GM21526 (cell line): ENCODE data around the gene UBE2F.
"Not testable (repeated sequence)": the region's sequence is repeated elsewhere in the genome, so short reads cannot be mapped to it uniquely, and the experiment has no call there.

Experiments
- ATAC-seq: cut with Tn5 transposase; IDR thresholded peaks from one replicate; pipeline ENCODE4 v1.9.1; 2021; ENCODE audit warnings: moderate library complexity; ENCODE audit not compliant: unreplicated experiment, low FRiP score

UBE2F gene

GRCh38 chr2:237943395-237944094 is 23.3 kb upstream of the UBE2F start:
- no peak for ATAC-seq

DNA sequence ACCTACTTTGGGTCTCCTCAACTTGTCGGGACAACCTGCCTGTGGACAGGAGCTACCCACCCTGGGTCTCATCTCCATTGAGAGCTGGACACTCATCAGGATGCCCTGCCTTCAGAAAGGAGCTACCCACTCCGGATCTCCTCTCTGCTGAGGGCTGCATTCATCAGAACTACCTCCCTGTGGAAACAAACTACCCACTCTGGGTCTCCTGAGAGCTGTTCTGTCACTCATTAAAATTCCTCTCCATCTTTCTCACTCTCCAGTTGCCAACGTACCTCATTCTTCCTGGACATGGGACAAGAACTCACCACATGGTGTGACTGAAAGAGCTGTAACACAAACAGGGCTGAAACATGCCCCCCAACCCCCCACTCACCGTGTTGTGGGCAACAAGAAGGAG is 22.5 kb upstream of the UBE2F start:
- ATAC-seq = no peak

GRCh38 chr2:237946423-237946822 is 20.4 kb upstream of the UBE2F start:
- ATAC-seq = no peak

DNA sequence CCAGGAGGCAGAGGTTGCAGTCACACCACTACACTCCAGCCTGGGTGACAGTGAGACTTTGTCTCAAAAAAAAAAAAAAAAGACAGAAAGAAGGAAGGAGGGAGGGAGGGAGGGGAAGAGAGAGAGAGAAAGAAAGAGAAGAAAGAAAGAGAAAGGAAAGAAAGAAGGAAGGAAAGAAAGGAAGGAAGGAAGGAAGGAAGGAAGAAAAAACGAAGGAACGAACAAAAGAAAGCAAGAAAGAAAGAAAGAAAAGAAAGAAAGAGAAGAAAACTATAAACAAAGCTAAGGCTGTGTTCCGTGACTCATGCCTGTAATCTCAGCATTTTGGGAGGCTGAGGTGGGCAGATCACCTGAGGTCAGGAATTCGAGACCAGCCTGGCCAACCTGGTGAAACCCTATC is 15.5 kb upstream of the UBE2F start:
- not testable (repeated sequence) for ATAC-seq

DNA sequence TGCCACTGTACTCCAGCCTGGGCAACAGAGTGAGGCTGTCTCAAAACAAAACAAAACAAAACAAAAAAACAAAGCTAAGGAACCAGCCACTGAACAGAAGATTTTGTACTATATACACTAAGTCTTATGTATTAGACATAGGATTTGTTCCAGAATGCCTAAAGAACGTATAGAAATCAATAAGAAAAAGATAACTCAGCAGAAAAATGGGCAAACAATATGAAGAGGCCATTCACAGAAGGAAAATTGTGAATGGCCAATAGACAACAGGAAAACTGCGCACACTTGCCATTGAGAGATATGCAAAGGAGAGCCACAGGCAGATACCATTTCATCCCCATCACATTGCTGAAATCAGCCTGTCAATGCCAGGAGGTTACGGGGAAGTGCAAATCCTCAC is 14.9 kb upstream of the UBE2F start:
- ATAC-seq = no peak

- ATAC-seq = no peak
Measured at GRCh38 chr2:237952851-237953250, 14.0 kb upstream of the UBE2F start.

- no peak for ATAC-seq
Measured at GRCh38 chr2:237955640-237956401, 11.0 kb upstream of the UBE2F start.

DNA sequence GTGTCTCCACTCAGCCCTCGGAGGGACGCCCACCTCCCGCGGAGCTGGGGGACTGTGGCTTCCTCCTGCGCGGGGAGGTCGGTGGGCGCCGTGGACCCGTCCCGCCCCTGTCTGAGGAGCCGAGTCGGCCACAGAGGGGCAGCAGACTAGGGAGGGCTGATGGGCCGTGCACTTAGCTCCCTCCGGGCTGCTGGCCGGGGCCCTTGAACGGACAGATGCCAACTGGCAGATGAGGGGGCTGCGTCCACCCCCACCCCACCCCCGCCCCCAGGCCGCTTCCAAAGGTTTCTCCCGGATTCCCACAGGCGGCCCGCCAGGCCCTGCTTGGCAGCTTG is 10.4 kb upstream of the UBE2F start:
- ATAC-seq = no peak

- no peak for ATAC-seq
Measured at GRCh38 chr2:237961637-237962036, 5.2 kb upstream of the UBE2F start.

DNA sequence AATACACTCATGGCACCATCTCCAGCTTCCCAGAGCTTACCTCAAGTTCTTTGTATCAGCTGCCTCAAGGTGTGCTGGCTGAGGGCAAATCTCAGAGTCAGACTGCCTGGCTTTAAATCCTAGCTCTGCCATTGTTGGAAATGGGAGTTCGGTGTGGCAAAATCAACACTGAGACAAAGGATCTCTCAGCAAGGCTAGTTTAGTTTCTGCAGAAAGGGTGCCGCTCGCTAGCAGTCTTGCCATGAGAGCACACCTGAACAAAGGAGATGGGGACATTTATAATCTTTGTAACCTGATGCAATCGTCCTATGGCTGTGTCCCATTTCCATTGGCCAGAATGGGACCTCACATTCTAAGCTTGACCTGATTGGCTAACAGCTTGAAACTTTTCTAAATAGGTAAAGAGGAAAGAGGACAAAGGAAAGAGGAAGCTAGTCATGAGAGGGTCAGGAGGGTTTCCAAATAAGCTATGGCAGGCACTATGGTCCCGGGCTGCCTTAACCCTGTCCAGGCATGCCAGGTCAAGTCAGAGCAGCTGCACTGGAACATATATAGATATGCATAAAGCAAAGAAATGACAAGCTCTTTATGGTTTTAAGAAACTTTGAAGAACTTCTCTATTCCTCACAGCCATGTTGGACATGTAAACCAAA is 4.3 kb upstream of the UBE2F start:
- ATAC-seq = no peak

DNA sequence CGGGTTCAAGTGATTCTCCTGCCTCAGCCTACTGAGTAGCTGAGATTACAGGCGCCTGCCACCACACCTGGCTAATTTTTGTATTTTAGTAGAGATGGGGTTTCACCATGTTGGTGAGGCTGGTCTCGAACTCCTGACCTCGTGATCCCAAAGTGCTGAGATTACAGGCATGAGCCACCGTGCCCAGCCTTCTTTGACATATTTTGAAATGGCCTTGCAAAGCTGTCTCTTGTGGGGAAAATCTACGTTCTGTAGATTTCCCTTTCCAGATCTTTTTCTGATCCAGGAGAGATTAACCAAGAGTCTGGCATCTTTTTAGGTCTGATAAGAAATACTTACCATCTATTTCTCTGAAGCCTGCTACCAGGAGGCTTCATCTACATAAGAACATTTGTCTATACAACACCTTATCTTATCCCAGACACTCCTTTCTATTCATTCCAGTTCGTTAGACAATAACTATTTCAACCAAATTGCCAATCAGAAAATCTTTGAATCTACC is 3.3 kb upstream of the UBE2F start:
- ATAC-seq = not testable (repeated sequence)

DNA sequence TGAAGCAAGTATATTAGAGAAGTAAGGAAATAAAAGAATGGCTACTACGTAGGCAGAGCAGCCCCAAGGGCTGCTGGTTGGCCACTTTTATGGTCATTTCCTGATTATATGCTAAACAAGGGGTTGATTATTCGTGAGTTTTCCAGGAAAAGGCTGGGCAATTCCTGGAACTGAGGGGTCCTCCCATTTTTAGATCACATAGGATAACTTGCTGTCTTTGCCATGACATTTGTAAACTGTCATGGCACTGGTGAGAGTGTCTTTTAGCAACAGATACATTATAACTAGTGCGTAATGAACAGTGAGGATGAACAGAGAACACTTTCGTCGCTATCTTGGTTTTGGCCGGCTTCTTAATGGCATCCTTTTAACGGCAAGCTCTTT is 2.6 kb upstream of the UBE2F start:
- no peak for ATAC-seq

DNA sequence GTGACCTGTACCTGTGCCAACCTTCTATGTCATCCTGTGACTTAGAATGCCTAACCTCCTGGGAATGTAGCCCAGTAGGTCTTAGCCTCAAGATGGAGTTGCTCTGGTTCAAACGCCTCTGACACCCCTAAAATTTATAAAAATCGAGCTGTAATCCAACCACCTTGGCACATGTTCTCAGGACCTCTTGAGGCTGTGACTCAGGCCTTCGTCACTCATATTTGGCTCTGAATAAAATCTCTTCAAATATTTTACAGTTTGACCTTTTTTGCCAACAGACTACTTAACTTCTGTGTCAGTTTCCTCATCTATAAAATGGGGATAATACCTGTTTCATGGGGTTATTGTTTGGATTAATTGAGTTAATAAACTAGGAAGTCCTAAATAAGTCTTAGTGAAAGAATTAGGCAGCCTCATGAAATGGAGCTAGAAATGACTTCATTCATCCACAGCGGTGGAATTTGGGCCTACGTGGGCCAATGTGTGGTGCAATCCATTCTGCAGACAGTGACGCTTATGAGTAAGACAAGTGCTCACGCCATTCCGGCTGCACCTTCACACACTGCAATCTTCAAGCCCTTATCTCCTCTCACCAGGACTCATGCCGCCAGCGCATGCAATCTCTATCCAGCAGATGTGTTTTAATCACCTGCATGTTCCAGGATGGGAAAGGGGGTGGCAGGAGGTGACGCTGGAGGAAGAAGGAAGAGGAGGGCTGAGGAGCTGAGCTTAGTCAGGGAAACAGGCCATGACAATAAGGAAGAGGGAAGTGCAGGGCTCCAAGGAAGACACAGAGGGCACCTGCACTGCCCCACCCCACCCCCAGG is 2.0 kb upstream of the UBE2F start:
- ATAC-seq = no peak

DNA sequence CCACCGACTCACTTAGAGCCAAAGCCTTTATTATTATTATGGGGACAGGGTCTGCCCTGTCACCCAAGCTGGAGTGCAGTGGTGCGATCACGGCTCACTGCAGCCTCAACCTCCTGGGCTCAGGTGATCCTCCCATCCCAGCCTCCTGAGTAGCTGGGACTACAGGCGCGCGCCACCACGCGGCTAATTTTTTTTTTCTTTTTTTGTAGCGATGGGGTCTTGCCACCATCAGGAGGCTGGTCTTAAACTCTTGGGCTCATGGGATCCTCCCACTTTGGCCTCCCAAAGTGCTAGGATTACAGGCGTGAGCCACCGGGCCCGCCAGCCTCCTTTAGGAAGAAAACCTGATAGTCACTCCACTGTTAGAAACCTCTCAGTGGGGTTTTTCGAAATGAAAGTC is 970 bp upstream of the UBE2F start:
- not testable (repeated sequence) for ATAC-seq

GRCh38 chr2:237966250-237966564 is 607 bp upstream of the UBE2F start:
- peak; percentile 15 for ATAC-seq

GRCh38 chr2:237967463-237967951 is 693 bp downstream of the UBE2F start:
- peak; percentile 0 for ATAC-seq

GRCh38 chr2:237968048-237968862 is 1.4 kb downstream of the UBE2F start:
- peak; percentile 40 for ATAC-seq

GRCh38 chr2:237971661-237972060 is 4.8 kb downstream of the UBE2F start:
- ATAC-seq = no peak

DNA sequence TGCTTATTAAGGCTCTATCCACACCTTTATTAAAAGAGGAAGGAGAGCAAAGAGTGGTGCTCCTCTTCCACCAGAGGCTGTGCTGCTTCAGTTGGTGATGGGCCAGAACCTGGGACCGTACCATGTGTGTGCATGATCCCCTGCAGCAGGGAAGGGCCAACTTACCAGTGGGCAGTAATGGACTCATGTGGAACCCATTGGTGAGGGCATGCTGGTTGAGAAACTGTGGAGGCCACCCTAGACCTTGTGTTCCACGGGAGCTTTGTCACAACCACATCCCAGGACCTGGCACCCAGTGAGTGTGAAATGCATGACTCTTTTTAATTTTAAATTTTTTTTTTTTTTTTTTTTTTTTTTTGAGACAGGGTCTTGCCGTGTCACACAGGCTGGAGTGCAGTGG is 5.4 kb downstream of the UBE2F start:
- no peak for ATAC-seq

DNA sequence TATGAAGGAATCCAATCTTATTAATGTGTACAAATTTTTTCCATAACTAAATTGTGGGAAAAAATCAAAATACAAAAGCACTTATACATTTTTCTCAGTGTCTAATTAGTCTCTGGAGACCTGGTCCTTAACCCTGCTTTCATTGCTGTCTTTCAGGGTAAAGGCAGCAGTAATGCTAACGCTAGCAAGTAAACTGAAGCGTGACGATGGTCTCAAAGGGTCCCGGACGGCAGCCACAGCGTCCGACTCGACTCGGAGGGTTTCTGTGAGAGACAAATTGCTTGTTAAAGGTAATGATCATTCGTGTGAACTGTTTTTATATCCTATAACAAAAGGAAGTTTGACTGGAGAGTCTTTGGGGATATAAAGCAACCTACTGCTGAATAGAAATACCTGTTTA is 6.1 kb downstream of the UBE2F start:
- no peak for ATAC-seq
